ENCODE data around the gene SNED1. TPM values are rescaled to one million over a fixed set of nuclear protein-coding genes. Genes with fewer than 3 reads are reported as not detected.

The SNED1 gene
- total and polyA plus RNA-seq, 4 donors: 0.65 to 18.1 (median 2.8) TPM

DNA sequence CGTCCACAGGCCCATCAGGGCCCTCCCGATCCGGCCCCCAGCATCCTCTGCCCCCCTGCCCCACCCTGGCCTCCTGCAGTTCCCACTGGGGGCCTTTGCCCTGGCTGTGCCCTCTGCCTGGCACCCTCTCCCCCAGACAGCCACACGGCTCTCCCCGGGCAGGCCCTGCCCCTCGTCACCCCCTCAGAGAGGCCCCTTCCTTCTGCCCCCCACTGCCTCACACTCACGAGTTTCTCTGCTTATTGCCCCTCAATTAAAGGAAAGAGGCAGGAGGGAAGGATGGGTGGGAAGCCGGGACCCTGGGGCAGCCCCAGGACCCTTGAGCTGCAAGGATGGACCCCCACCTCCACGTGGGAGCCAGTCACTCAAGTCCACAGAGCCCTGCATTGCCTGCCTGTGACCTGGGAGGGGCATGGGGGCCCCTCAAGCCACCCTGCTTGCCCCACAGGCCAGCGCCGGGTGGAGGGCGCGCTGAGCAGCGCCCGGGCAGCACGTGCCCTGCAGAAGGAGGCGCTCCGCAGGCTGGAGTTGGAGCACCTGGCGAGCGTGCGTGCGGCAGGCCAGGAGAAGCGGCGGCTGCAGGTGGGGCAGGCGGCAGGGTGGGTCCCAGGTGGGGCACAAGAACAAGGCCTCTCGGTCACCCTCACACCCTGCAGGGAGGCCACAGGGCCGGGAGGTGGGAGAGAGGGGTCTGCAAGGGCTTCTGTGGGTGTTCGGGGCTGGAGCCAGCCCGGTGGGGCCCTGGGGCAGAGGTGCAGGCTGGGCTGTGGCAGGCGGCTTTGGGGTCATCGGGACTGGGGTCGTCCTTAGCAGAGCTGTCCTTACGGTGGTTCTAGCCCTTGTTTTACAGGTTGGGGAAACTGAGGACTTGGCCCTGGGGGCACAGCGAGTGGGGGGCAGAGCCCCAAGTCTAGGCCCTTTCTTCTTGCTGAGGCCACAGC is 30.5 kb upstream of the SNED1 start:
- no peak for DNase-seq (ENCODE audit: low spot score)
- H3K9ac ChIP-seq (ENCODE audit: low read depth in 1 of 2, low read length in 2 of 2): no peak overlapping the region
- no peaks in the 10 kb centered on the region for H3K27me3 ChIP-seq (ENCODE audit: control insufficient read depth in 4 of 4, insufficient read depth in 4 of 4, low read length in 3 of 4)
- WGBS: 95% methylated on average over 34 of the region's 34 CpGs
- no peak overlapping the region for H3K4me3 ChIP-seq (ENCODE audit: low read depth in 1 of 3, low read length in 3 of 3)
- no peak overlapping the region for H3K27ac ChIP-seq (ENCODE audit: low read depth in 1 of 2, low read length in 2 of 2)
- peaks cover 3 to 22% (median 13%) of the 10 kb centered on the region in 4 donors for H3K4me1 ChIP-seq (ENCODE audit: control insufficient read depth in 4 of 4, insufficient read depth in 4 of 4, low read length in 3 of 4)
- TF ChIP-seq CTCF (IDR thresholded peaks at IDR 0.05; ENCODE audit: low read depth, low read length, missing input control) (no peak), MAX (IDR thresholded peaks at IDR 0.05) (no peak)
- no peaks in the 10 kb centered on the region for H3K36me3 ChIP-seq (ENCODE audit: control insufficient read depth in 4 of 4, insufficient read depth in 3 of 4, low read depth in 1 of 4, low read length in 3 of 4)
- H3K9me3 ChIP-seq (ENCODE audit: control insufficient read depth in 4 of 4, low read length in 3 of 4): no peaks in the 10 kb centered on the region

GRCh38 chr2:240968731-240969624 is 29.4 kb upstream of the SNED1 start:
- no peak for DNase-seq (ENCODE audit: low spot score)
- WGBS: 71% methylated on average over 15 of the region's 15 CpGs

More at GRCh38 chr2:240968731-240969624, 29.4 kb upstream of the SNED1 start:
- H3K9me3 ChIP-seq (ENCODE audit: control insufficient read depth in 4 of 4, low read length in 3 of 4): no peaks in the 10 kb centered on the region
- no peak overlapping the region for H3K27ac ChIP-seq (ENCODE audit: low read depth in 1 of 2, low read length in 2 of 2)
- peaks cover 7 to 27% (median 19%) of the 10 kb centered on the region in 4 donors for H3K4me1 ChIP-seq (ENCODE audit: control insufficient read depth in 4 of 4, insufficient read depth in 4 of 4, low read length in 3 of 4)
- H3K27me3 ChIP-seq (ENCODE audit: control insufficient read depth in 4 of 4, insufficient read depth in 4 of 4, low read length in 3 of 4): no peaks in the 10 kb centered on the region
- H3K4me3 ChIP-seq (ENCODE audit: low read depth in 1 of 3, low read length in 3 of 3): no peak overlapping the region
- no peak overlapping the region for H3K9ac ChIP-seq (ENCODE audit: low read depth in 1 of 2, low read length in 2 of 2)
- H3K36me3 ChIP-seq (ENCODE audit: control insufficient read depth in 4 of 4, insufficient read depth in 3 of 4, low read depth in 1 of 4, low read length in 3 of 4): no peaks in the 10 kb centered on the region
- TF ChIP-seq EGR1 (IDR thresholded peaks at IDR 0.05; ENCODE audit: low read depth in 2 of 2): no peak
- no peak for TF ChIP-seq ATF3 (IDR thresholded peaks at IDR 0.05)
- no peak for TF ChIP-seq YY1 (IDR thresholded peaks at IDR 0.05)
- TF ChIP-seq HNF4G (IDR thresholded peaks at IDR 0.05): no peak
- TF ChIP-seq CTCF (IDR thresholded peaks at IDR 0.05; ENCODE audit: low read depth, low read length, missing input control): peak; percentile 21
- TF ChIP-seq RAD21 (IDR thresholded peaks at IDR 0.05): peak in 1 of 2 donors; percentile 68
- TF ChIP-seq, protein P1, sequence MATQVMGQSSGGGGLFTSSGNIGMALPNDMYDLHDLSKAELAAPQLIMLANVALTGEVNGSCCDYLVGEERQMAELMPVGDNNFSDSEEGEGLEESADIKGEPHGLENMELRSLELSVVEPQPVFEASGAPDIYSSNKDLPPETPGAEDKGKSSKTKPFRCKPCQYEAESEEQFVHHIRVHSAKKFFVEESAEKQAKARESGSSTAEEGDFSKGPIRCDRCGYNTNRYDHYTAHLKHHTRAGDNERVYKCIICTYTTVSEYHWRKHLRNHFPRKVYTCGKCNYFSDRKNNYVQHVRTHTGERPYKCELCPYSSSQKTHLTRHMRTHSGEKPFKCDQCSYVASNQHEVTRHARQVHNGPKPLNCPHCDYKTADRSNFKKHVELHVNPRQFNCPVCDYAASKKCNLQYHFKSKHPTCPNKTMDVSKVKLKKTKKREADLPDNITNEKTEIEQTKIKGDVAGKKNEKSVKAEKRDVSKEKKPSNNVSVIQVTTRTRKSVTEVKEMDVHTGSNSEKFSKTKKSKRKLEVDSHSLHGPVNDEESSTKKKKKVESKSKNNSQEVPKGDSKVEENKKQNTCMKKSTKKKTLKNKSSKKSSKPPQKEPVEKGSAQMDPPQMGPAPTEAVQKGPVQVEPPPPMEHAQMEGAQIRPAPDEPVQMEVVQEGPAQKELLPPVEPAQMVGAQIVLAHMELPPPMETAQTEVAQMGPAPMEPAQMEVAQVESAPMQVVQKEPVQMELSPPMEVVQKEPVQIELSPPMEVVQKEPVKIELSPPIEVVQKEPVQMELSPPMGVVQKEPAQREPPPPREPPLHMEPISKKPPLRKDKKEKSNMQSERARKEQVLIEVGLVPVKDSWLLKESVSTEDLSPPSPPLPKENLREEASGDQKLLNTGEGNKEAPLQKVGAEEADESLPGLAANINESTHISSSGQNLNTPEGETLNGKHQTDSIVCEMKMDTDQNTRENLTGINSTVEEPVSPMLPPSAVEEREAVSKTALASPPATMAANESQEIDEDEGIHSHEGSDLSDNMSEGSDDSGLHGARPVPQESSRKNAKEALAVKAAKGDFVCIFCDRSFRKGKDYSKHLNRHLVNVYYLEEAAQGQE (IDR thresholded peaks at IDR 0.05): no peak
- TF ChIP-seq RXRA (IDR thresholded peaks at IDR 0.05): peak in 1 of 2 donors; percentile 43
- no peak for TF ChIP-seq GABPA (IDR thresholded peaks at IDR 0.05 in 1 of 2, conservative IDR thresholded peaks at IDR 0.05 in 1 of 2)
- TF ChIP-seq JUND (IDR thresholded peaks at IDR 0.05): no peak
- TF ChIP-seq HNF4A (conservative IDR thresholded peaks at IDR 0.05): peak in 1 of 2 donors; percentile 58
- TF ChIP-seq NR2F2 (IDR thresholded peaks at IDR 0.05): peak; percentile 9
- TF ChIP-seq SP1 (IDR thresholded peaks at IDR 0.05): peak; percentile 23
- TF ChIP-seq TAF1 (conservative IDR thresholded peaks at IDR 0.05): no peak
- TF ChIP-seq FOXA1 (IDR thresholded peaks at IDR 0.05): no peak
- no peak for TF ChIP-seq FOXA2 (IDR thresholded peaks at IDR 0.05)
- TF ChIP-seq, protein P2, sequence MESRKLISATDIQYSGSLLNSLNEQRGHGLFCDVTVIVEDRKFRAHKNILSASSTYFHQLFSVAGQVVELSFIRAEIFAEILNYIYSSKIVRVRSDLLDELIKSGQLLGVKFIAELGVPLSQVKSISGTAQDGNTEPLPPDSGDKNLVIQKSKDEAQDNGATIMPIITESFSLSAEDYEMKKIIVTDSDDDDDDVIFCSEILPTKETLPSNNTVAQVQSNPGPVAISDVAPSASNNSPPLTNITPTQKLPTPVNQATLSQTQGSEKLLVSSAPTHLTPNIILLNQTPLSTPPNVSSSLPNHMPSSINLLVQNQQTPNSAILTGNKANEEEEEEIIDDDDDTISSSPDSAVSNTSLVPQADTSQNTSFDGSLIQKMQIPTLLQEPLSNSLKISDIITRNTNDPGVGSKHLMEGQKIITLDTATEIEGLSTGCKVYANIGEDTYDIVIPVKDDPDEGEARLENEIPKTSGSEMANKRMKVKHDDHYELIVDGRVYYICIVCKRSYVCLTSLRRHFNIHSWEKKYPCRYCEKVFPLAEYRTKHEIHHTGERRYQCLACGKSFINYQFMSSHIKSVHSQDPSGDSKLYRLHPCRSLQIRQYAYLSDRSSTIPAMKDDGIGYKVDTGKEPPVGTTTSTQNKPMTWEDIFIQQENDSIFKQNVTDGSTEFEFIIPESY (IDR thresholded peaks at IDR 0.05): no peak
- no peak for TF ChIP-seq MAX (IDR thresholded peaks at IDR 0.05)
